ENCODE data around the gene KIDINS220.
A peak's percentile ranks its signal among the peaks of the same experiment; 100 is the strongest.

KIDINS220 gene

GRCh38 chr2:8836971-8837794, at the start of gene KIDINS220:
Gene KIDINS220 (minus strand): TSS chr2:8837613. CDS start chr2:8827093, 10,520 bp downstream.
- DNase-seq: peak; percentile 57

- DNase-seq: no peak
Measured at GRCh38 chr2:8886876-8887275, 49.5 kb upstream of the KIDINS220 start.

GRCh38 chr2:8886202-8886518, 48.7 kb upstream of the KIDINS220 start:
- DNase-seq: no peak

- no peak for DNase-seq
Measured at GRCh38 chr2:8885449-8886201, 48.2 kb upstream of the KIDINS220 start.

- no peak for DNase-seq
Measured at GRCh38 chr2:8884812-8885211, 47.4 kb upstream of the KIDINS220 start.

- no peak for DNase-seq
Measured at GRCh38 chr2:8882094-8882493, 44.7 kb upstream of the KIDINS220 start.

GRCh38 chr2:8877894-8878293, 40.5 kb upstream of the KIDINS220 start:
- DNase-seq: no peak

GRCh38 chr2:8877332-8877731, 39.9 kb upstream of the KIDINS220 start:
- no peak for DNase-seq

GRCh38 chr2:8876628-8877027, 39.2 kb upstream of the KIDINS220 start:
- DNase-seq: no peak

- DNase-seq: peak; percentile 61
Measured at GRCh38 chr2:8872821-8873432, 35.5 kb upstream of the KIDINS220 start.

- no peak for DNase-seq
Measured at GRCh38 chr2:8870441-8870840, 33.0 kb upstream of the KIDINS220 start.

GRCh38 chr2:8867363-8867762, 29.9 kb upstream of the KIDINS220 start:
- DNase-seq: no peak

GRCh38 chr2:8863331-8863953, 26.0 kb upstream of the KIDINS220 start:
- DNase-seq: no peak

GRCh38 chr2:8862230-8862629, 24.8 kb upstream of the KIDINS220 start:
- no peak for DNase-seq

GRCh38 chr2:8861797-8862196, 24.4 kb upstream of the KIDINS220 start:
- no peak for DNase-seq

- no peak for DNase-seq
Measured at GRCh38 chr2:8860239-8860638, 22.8 kb upstream of the KIDINS220 start.

- DNase-seq: no peak
Measured at GRCh38 chr2:8858910-8859309, 21.5 kb upstream of the KIDINS220 start.

- no peak for DNase-seq
Measured at GRCh38 chr2:8858264-8858663, 20.9 kb upstream of the KIDINS220 start.

GRCh38 chr2:8857709-8858108, 20.3 kb upstream of the KIDINS220 start:
- DNase-seq: no peak

GRCh38 chr2:8856176-8856575, 18.8 kb upstream of the KIDINS220 start:
- no peak for DNase-seq

- DNase-seq: no peak
Measured at GRCh38 chr2:8855010-8855409, 17.6 kb upstream of the KIDINS220 start.

- DNase-seq: no peak
Measured at GRCh38 chr2:8853426-8853825, 16.0 kb upstream of the KIDINS220 start.

- DNase-seq: no peak
Measured at GRCh38 chr2:8851811-8852560, 14.6 kb upstream of the KIDINS220 start.

Measured in NCI-H2081 treated with DMSO at 0.1 percent for 48 hours (cell line).